Type B pancreatic cell (in vitro differentiated cells): Measurements from ENCODE around the gene TNFAIP3. TPM values are rescaled to one million over a fixed set of nuclear protein-coding genes. Genes with fewer than 3 reads are reported as not detected.

ENCODE experiments used
- DNase-seq: peaks from one replicate; pipeline ENCODE4 v3.0.0; 2021; ENCODE audit warnings: mixed read lengths; ENCODE audit not compliant: unreplicated experiment; ENCODE audit errors: extremely low spot score
- H3K27ac Mint-ChIP-seq: 2 replicates; pipeline ENCODE4 v1.8.0; 2021; ENCODE audit warnings: mild to moderate bottlenecking, mixed read lengths
- H3K27me3 Mint-ChIP-seq: 2 replicates; pipeline ENCODE4 v1.8.0; 2021; ENCODE audit warnings: mixed read lengths
- H3K36me3 Mint-ChIP-seq: 2 replicates; pipeline ENCODE4 v1.8.0; 2021; ENCODE audit warnings: mixed read lengths
- H3K4me1 Mint-ChIP-seq: one replicate; pipeline ENCODE4 v1.8.0; 2021; ENCODE audit warnings: mixed read lengths; ENCODE audit not compliant: unreplicated experiment
- H3K4me3 Mint-ChIP-seq: 2 replicates; pipeline ENCODE4 v1.8.0; 2021; ENCODE audit warnings: mild to moderate bottlenecking, mixed read lengths
- H3K9me3 Mint-ChIP-seq: 2 replicates; pipeline ENCODE4 v1.8.0; 2021; ENCODE audit warnings: mixed read lengths
- total RNA-seq: library from RNA; stranded (reverse); gene quantifications from 2 replicates; pipeline ENCODE4 v1.2.1, GENCODE V29; 2021; ENCODE audit warnings: low replicate concordance
- TF ChIP-seq, protein P1 (sequence below): fragments of 200-600 bp; sonication (generic); conservative IDR thresholded peaks from 2 replicates; pipeline ENCODE4 v1.5.0; 2021; ENCODE audit warnings: antibody characterized with exemption, mild to moderate bottlenecking

Gene TNFAIP3
- total RNA-seq, 1 donor from 2014 or later, result 15.2 TPM

- H3K36me3 Mint-ChIP-seq, result no peaks in the 10 kb centered on the region
- H3K4me1 Mint-ChIP-seq, result peaks cover 30% of the 10 kb centered on the region
- H3K9me3 Mint-ChIP-seq, result no peaks in the 10 kb centered on the region
- H3K27ac Mint-ChIP-seq, result no peak overlapping the region
- no peak for DNase-seq
- H3K4me3 Mint-ChIP-seq, result no peak overlapping the region
- H3K27me3 Mint-ChIP-seq, result peaks cover 3% of the 10 kb centered on the region
- TF ChIP-seq, protein P1, sequence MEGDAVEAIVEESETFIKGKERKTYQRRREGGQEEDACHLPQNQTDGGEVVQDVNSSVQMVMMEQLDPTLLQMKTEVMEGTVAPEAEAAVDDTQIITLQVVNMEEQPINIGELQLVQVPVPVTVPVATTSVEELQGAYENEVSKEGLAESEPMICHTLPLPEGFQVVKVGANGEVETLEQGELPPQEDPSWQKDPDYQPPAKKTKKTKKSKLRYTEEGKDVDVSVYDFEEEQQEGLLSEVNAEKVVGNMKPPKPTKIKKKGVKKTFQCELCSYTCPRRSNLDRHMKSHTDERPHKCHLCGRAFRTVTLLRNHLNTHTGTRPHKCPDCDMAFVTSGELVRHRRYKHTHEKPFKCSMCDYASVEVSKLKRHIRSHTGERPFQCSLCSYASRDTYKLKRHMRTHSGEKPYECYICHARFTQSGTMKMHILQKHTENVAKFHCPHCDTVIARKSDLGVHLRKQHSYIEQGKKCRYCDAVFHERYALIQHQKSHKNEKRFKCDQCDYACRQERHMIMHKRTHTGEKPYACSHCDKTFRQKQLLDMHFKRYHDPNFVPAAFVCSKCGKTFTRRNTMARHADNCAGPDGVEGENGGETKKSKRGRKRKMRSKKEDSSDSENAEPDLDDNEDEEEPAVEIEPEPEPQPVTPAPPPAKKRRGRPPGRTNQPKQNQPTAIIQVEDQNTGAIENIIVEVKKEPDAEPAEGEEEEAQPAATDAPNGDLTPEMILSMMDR, result no peak
These were observed 45.6 kb upstream of the TNFAIP3 start for GRCh38 chr6:137821491-137821890.

DNA sequence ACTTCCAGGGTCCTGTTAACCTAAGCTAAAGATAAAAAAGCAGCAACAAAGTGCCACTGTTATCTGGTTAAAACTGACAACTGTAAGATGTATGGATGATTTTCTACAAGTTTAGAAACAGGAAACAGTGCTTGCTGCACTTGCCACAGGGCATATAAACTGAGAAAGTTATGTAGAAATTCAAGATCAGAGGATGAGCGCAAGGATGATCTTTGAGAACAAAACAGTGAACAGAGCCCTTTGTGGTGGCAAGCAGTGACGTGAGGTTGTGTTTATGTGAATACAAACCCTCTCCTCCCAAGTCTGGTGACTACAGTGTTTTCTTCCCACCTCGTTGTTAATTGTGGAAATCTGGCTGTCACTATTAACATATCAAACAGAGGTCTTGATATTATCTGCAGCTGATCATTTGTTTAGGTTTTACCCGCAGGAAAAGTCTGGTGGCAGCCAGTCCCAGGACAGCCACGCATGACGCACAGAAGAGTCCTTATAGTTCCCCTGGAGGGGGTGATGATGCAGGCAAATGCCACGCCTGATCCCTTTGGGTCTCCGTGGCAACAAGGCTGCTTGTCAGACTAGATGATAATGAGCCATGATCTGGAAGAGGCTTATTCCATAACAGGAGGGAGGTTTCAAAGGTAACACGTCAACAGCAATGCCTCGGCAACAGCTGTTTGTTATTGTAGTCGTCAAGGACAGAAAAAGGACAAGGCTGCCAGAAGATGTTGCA is 43.1 kb upstream of the TNFAIP3 start:
- peaks cover 30% of the 10 kb centered on the region for H3K4me1 Mint-ChIP-seq
- peak overlapping the region; percentile 99 for H3K27ac Mint-ChIP-seq
- TF ChIP-seq, protein P1, result no peak
- peak overlapping the region; percentile 71 for H3K4me3 Mint-ChIP-seq
- H3K27me3 Mint-ChIP-seq, result no peaks in the 10 kb centered on the region
- no peak for DNase-seq
- no peaks in the 10 kb centered on the region for H3K9me3 Mint-ChIP-seq
- no peaks in the 10 kb centered on the region for H3K36me3 Mint-ChIP-seq

DNA sequence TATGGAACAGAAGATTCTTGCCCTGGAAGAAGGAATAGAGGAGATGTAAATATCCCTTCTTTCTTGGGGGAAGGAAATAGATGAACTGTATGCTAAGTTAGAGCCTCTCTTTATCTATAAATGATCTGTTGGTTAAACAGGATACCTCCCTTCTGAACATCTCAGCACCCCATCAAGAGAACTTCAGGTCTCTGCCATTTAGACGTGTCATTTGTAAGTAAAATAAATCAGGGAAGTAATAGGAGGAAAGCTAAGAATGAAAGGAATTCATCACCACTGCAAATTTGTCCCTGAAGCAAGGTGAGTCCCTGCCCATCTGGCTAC is 42.5 kb upstream of the TNFAIP3 start:
- peak overlapping the region; percentile 99 for H3K27ac Mint-ChIP-seq
- H3K4me3 Mint-ChIP-seq, result peak overlapping the region; percentile 71
- H3K4me1 Mint-ChIP-seq, result peaks cover 29% of the 10 kb centered on the region
- no peaks in the 10 kb centered on the region for H3K9me3 Mint-ChIP-seq
- TF ChIP-seq, protein P1, result no peak
- peaks cover 4% of the 10 kb centered on the region for H3K36me3 Mint-ChIP-seq
- H3K27me3 Mint-ChIP-seq, result no peaks in the 10 kb centered on the region
- DNase-seq, result no peak

GRCh38 chr6:137824896-137825295 is 42.2 kb upstream of the TNFAIP3 start:
- peaks cover 4% of the 10 kb centered on the region for H3K36me3 Mint-ChIP-seq
- H3K4me1 Mint-ChIP-seq, result peaks cover 25% of the 10 kb centered on the region
- H3K27ac Mint-ChIP-seq, result peak overlapping the region; percentile 99

DNA sequence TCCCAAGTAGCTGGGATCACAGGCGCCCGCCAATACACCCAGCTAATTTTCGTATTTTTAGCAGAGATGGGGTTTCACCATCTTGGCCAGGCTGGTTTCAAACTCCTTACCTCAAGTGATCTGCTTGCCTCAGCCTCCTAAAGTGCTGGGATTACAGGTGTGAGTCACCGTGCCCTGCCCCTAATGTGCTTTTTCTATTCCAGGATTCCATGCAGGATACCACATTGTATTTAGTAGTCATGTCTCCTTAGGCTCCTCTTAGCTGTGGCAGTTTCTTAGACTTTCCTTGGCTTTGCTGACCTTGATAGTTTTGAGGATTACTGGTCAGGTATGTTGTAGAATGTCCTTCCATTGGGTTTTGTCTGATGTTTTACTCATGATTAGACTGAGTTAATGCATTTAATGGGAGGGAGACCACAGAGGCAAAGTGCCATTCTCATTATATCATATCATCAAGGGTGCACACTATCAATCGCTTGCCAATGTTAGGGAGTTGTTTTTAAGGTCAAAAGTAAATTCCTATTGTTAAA is 39.6 kb upstream of the TNFAIP3 start:
- Mint-ChIP-seq H3K27ac (peak overlapping the region; percentile 75), H3K27me3 (no peaks in the 10 kb centered on the region), H3K4me3 (no peak overlapping the region), H3K9me3 (no peaks in the 10 kb centered on the region), H3K4me1 (peaks cover 14% of the 10 kb centered on the region), H3K36me3 (peaks cover 4% of the 10 kb centered on the region)
- DNase-seq, result no peak
- TF ChIP-seq, protein P1, result no peak

More at GRCh38 chr6:137824896-137825295, 42.2 kb upstream of the TNFAIP3 start:
- H3K4me3 Mint-ChIP-seq, result peak overlapping the region; percentile 7
- TF ChIP-seq, protein P1, result no peak
- DNase-seq, result no peak
- no peaks in the 10 kb centered on the region for H3K27me3 Mint-ChIP-seq
- no peaks in the 10 kb centered on the region for H3K9me3 Mint-ChIP-seq
